ENCODE measurements around the gene TMEM51.

DNA sequence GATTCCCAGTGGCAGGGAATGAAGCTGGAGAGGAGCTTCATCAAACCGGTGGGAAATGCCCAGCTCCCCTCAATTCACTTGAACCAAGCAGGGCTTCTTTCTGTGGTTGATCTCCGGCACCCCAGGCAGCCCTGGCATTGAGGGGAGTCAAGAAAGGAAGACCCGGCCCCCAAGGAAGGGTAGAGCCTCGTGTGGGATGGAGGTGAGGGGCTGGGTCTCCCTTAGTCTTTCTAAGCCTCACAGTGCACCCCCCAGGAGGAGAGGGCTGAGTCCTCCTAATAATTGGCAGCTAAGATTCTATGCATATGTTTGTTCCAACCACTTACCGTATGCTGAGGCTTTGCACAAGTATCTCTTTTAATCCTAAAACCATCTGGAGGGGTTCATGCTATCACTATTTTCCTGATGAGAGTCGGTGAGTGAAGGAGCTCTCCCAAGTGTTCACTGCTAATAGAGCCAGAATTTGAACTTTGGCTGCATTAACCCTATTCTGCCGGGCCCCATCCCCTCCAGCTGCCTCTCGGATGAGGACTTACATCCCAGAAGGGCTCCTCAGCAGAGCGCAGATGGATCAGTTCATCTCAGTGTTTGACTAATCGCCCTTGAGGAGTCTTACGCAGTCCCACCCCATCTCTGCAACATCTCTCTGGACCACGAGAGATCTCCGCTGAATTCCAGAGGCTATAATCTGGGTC is 33.1 kb upstream of the TMEM51 start:
- TF ChIP-seq POLR2AphosphoS5 (IDR thresholded peaks at IDR 0.05; ENCODE audit: low read depth, low read length), result no peak
- no peak for TF ChIP-seq SIN3A (IDR thresholded peaks at IDR 0.05; ENCODE audit: borderline replicate concordance, insufficient read depth, low read length)
- no peak for TF ChIP-seq TAF1 (IDR thresholded peaks at IDR 0.05; ENCODE audit: borderline replicate concordance, insufficient read depth, low read length)
